Hematopoietic multipotent progenitor cell treated with erythropoietin and hydrocortisone succinate and interleukin-3 and kit ligand, for 17 days (in vitro differentiated cells): ENCODE measurements around the gene CD83.

Experiments used
- DNase-seq: peaks from one replicate; pipeline ENCODE4 v3.0.0-alpha.2; 2015; ENCODE audit warnings: low spot score

Gene CD83

GRCh38 chr6:14092316-14092715 is 25.3 kb upstream of the CD83 start:
- DNase-seq, result no peak

GRCh38 chr6:14092838-14093789 is 24.5 kb upstream of the CD83 start:
- no peak for DNase-seq

- DNase-seq, result no peak
Observed at GRCh38 chr6:14094721-14095120, 22.9 kb upstream of the CD83 start.

- DNase-seq, result no peak
Observed at GRCh38 chr6:14095437-14095836, 22.1 kb upstream of the CD83 start.

- no peak for DNase-seq
Observed at GRCh38 chr6:14100138-14100537, 17.4 kb upstream of the CD83 start.

GRCh38 chr6:14100966-14101365 is 16.6 kb upstream of the CD83 start:
- DNase-seq, result no peak

- DNase-seq, result no peak
Observed at GRCh38 chr6:14102383-14102782, 15.2 kb upstream of the CD83 start.

GRCh38 chr6:14105547-14105946 is 12.0 kb upstream of the CD83 start:
- no peak for DNase-seq

GRCh38 chr6:14107000-14107399 is 10.6 kb upstream of the CD83 start:
- no peak for DNase-seq

GRCh38 chr6:14107711-14108494 is 9.7 kb upstream of the CD83 start:
- no peak for DNase-seq

- no peak for DNase-seq
Observed at GRCh38 chr6:14108571-14109410, 8.8 kb upstream of the CD83 start.

- no peak for DNase-seq
Observed at GRCh38 chr6:14109411-14109826, 8.2 kb upstream of the CD83 start.

GRCh38 chr6:14110001-14110818 is 7.4 kb upstream of the CD83 start:
- no peak for DNase-seq

GRCh38 chr6:14113976-14114375 is 3.6 kb upstream of the CD83 start:
- DNase-seq, result no peak

- DNase-seq, result no peak
Observed at GRCh38 chr6:14118091-14118439, 493 bp downstream of the CD83 start.

GRCh38 chr6:14118446-14118845 is 874 bp downstream of the CD83 start:
- DNase-seq, result no peak

- no peak for DNase-seq
Observed at GRCh38 chr6:14119784-14120183, 2.2 kb downstream of the CD83 start.

GRCh38 chr6:14120546-14120945 is 3.0 kb downstream of the CD83 start:
- no peak for DNase-seq

- no peak for DNase-seq
Observed at GRCh38 chr6:14121936-14122344, 4.4 kb downstream of the CD83 start.

- DNase-seq, result no peak
Observed at GRCh38 chr6:14123386-14124111, 6.0 kb downstream of the CD83 start.

GRCh38 chr6:14125346-14125745 is 7.8 kb downstream of the CD83 start:
- DNase-seq, result no peak
